Activated CD4-positive, alpha-beta T cell treated with anti-CD3 and anti-CD28 coated beads for 24 hours (primary cell): ENCODE measurements around the gene IFIT5.
"Not testable (repeated sequence)": the region's sequence is repeated elsewhere in the genome, so short reads cannot be mapped to it uniquely, and the experiment has no call there.

Source experiments
- DNase-seq, 2 donors: peaks; one replicate each; pipeline ENCODE4 v3.0.0-alpha.2; 2020; ENCODE audit warnings: low read depth in 2 of 2

IFIT5 gene

GRCh38 chr10:89414146-89414878, at the start of gene IFIT5:
IFIT5 (plus strand) TSS chr10:89414568; CDS start chr10:89414799, 231 bp downstream.
- peak in 1 of 2 donors; percentile 42 for DNase-seq

- DNase-seq: no peak
Observed at GRCh38 chr10:89367529-89367928, 46.8 kb upstream of the IFIT5 start.

- DNase-seq: no peak
Observed at GRCh38 chr10:89368129-89368528, 46.2 kb upstream of the IFIT5 start.

- no peak for DNase-seq
Observed at GRCh38 chr10:89369156-89370105, 44.9 kb upstream of the IFIT5 start.

DNA sequence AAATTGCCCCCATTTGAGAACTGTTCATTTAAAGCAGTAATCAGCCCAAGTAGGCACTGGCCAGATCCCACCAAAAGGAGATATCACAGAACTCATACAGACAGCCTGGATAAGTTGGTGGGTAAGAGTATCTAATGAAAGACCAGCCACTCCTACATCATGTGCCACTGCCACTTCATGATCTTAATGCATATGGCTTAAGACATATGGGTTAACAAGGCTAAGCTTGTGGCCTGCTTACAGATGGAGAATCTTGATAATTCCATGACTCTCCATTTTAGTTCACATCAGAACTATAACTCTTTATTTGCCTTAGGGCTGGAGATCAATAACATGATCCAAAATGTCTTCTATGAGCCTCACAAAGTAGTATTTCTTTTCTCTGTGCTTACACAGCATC, 43.3 kb upstream of the IFIT5 start:
- DNase-seq: no peak

DNA sequence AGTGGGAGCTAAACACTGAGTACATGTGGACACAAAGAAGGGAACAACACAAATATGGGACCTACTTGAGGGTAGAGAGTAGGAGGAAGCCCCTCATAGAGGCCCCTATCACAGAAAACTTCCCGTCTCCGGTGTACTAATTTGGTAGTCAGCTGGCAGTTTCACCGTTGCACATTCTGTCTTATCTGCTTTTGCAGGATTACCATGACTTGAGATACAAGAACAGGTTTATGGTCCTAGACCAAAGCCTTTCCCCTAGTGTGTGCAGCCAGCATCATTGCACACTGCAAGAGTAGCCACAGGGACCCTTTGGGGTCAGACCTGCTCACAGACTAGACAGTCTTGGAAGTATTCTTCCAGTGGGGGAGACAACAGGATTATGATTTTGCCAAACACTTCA, 42.4 kb upstream of the IFIT5 start:
- DNase-seq: no peak

- no peak for DNase-seq
Observed at GRCh38 chr10:89373916-89374711, 40.3 kb upstream of the IFIT5 start.

DNA sequence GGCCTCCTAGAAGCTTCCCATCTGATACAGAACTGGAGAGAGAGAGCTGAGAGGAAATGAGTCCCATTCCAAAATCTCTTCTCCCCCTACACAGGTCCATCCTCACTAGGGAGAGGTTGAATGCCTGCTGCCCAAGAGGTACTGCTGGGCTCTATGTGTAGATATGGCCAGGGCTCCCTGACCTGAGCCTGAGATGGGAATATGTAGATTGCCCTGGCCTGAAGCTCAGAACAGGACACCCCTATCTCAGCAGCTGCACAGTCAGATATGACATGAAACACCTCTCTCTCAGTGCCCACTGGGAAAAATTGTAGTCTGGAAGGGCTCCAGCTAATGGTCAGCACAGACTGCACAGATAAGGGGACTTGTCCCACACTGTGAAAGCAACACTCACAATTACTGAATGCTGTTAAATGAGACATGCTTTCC, 39.6 kb upstream of the IFIT5 start:
- no peak for DNase-seq

- no peak for DNase-seq
Observed at GRCh38 chr10:89377705-89378637, 36.4 kb upstream of the IFIT5 start, which contains the start of gene IFIT1B. IFIT1B (plus strand) TSS chr10:89378056; CDS start chr10:89378136, 80 bp downstream.

- no peak for DNase-seq
Observed at GRCh38 chr10:89379103-89379502, 35.3 kb upstream of the IFIT5 start.

- no peak for DNase-seq
Observed at GRCh38 chr10:89382757-89383156, 31.6 kb upstream of the IFIT5 start.

- DNase-seq: no peak
Observed at GRCh38 chr10:89384474-89385340, 29.7 kb upstream of the IFIT5 start.

- no peak for DNase-seq
Observed at GRCh38 chr10:89388806-89389205, 25.6 kb upstream of the IFIT5 start.

GRCh38 chr10:89389254-89389653, 25.1 kb upstream of the IFIT5 start:
- no peak for DNase-seq

- DNase-seq: no peak
Observed at GRCh38 chr10:89390476-89391225, 23.7 kb upstream of the IFIT5 start.

DNA sequence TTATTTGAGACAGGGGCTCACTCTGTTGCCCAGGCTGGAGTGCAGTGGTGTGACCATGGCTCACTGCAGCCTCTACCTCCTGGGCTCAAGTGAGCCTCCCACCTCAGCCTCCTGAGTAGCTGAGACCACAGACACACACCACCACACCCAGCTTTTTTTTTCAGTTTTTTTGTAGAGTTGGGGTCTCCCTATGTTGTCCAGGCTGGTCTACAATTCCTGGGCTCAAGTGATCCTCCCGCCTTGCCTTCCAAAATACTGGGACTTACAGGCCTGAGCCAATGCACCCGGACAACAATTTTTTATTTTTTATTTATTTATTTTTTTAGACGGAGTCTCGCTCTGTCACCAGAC, 23.2 kb upstream of the IFIT5 start:
- DNase-seq: not testable (repeated sequence)

DNA sequence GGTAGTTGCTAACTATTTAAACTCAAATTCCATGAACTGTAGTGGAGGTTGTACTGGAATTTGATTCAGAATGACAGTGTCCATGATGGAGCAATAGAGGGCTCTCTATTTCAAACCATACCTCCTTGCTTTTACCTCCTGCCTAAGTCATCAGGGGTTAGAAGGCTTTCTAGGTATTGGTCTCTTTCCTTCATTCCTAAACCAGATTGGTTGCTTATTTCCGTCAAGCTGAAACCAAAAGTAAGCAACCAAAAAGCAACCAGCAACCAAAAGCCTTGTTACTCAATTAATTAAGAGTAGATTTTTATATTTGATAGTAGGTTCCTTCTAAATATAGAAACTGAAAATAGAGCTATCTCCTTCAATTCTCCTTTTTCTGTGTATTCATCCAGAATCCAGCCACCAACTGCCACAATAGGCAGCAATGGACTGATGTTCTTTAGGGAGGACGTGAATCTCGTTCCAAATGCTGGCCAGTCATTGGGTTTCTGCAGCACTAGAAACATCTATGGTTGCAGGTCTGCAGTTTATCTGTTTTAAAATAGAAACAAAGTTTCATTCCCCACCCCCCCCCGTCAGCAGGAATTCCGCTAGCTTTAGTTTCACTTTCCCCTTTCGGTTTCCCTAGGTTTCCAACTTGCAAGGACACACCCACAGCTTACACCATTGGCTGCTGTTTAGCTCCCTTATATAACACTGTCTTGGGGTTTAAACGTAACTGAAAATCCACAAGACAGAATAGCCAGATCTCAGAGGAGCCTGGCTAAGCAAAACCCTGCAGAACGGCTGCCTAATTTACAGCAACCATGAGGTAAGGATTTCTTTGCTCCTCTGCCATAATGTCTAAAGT, 22.2 kb upstream of the IFIT5 start, which contains the start of gene IFIT1:
IFIT1 (plus strand) TSS at position 717 of the 850 bp plus-strand sequence; CDS start at position 807, 90 bp downstream.
- no peak for DNase-seq

DNA sequence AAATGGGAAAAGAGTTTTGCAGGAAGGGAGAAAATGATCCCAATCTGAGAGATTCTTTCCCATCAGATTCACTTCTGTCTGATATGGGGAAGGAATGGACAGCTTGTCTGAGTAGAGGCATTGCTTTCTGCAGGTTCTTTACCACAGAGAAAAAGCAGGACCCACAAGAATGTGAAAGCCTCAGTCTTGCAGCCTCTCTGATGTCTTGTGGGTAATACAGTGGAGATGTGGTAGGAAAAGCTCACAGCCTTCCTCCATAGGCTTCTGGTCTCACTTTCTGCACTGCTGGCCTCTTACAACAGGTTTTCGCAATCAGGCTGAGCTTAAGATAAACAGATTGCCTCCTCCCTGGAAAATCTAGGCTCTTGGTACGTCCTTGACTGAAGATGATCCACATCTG, 21.4 kb upstream of the IFIT5 start:
- DNase-seq: no peak
